ENCODE results near the gene CEACAM6. TPM values are rescaled to one million over a fixed set of nuclear protein-coding genes. Genes with fewer than 3 reads are reported as not detected.
A peak's percentile ranks its signal among the peaks of the same experiment; 100 is the strongest.

CEACAM6 gene
- total and polyA plus RNA-seq, 10 donors, result 0.27 to 14.8 (median 1.0) TPM

- TF ChIP-seq POLR2A (IDR thresholded peaks at IDR 0.05), result no peak
- TF ChIP-seq, protein P1, sequence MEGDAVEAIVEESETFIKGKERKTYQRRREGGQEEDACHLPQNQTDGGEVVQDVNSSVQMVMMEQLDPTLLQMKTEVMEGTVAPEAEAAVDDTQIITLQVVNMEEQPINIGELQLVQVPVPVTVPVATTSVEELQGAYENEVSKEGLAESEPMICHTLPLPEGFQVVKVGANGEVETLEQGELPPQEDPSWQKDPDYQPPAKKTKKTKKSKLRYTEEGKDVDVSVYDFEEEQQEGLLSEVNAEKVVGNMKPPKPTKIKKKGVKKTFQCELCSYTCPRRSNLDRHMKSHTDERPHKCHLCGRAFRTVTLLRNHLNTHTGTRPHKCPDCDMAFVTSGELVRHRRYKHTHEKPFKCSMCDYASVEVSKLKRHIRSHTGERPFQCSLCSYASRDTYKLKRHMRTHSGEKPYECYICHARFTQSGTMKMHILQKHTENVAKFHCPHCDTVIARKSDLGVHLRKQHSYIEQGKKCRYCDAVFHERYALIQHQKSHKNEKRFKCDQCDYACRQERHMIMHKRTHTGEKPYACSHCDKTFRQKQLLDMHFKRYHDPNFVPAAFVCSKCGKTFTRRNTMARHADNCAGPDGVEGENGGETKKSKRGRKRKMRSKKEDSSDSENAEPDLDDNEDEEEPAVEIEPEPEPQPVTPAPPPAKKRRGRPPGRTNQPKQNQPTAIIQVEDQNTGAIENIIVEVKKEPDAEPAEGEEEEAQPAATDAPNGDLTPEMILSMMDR (IDR thresholded peaks at IDR 0.05 in 8 of 11, conservative IDR thresholded peaks at IDR 0.05 in 3 of 11), result peak; percentile 35 to 85 (median 71)
- intact Hi-C loops (cut with DNase I; ENCODE audit: low total_unique reads), result no loop called here
- DNase-seq, result peak; percentile 66
- Histone ChIP-seq H3K4me3 (no peak overlapping the region), H3K27ac (no peak overlapping the region), H3K4me1 (peaks cover 0 to 7% (median 0%) of the 10 kb centered on the region in 6 donors), H3K9me3 (no peaks in the 10 kb centered on the region), H3K27me3 (replicated peaks in 1 of 7) (peaks cover 0 to 20% (median 0%) of the 10 kb centered on the region in 7 donors), H3K36me3 (no peaks in the 10 kb centered on the region)
- WGBS, 5 donors, result 35 to 42% (median 37%) methylated on average over 12 of the region's 12 CpGs
Measured at GRCh38 chr19:41821003-41821735, 65.8 kb downstream of the CEACAM6 start.

Other genes with a start within 250 kb of the CEACAM6 start
- 10 to 100 TPM; 12.1 to 22.9 (median 20.0) TPM for gene CEACAM21, start 179.4 kb upstream of the CEACAM6 start, total RNA-seq
- gene CEACAM21, start 179.4 kb upstream of the CEACAM6 start, polyA plus RNA-seq, result 10 to 100 TPM; 10.3 to 21.0 (median 17.4) TPM
- 10 to 100 TPM; 11.0 to 76.4 (median 28.4) TPM for gene CEACAM4, start 128.5 kb upstream of the CEACAM6 start, total RNA-seq
- gene CEACAM4, start 128.5 kb upstream of the CEACAM6 start, polyA plus RNA-seq, result 1 to 10 TPM; 3.3 to 9.0 (median 4.5) TPM
- gene CEACAM7, start 67.3 kb upstream of the CEACAM6 start, total RNA-seq, result not detected
- gene CEACAM7, start 67.3 kb upstream of the CEACAM6 start, polyA plus RNA-seq, result under 1 TPM in 1 of 3 donors, not detected in 2; 0.13 TPM
- under 1 TPM in 1 of 7 donors, not detected in 6; 0.60 TPM for gene CEACAM5, start 46.9 kb upstream of the CEACAM6 start, total RNA-seq
- gene CEACAM5, start 46.9 kb upstream of the CEACAM6 start, polyA plus RNA-seq, result under 1 TPM in 1 of 3 donors, not detected in 2; 0.61 TPM
- gene CEACAM3, start 41.1 kb downstream of the CEACAM6 start, total RNA-seq, result 10 to 100 TPM in 5 of 7 donors, 1 to 10 TPM in 2; 3.8 to 31.9 (median 13.5) TPM
- 1 to 10 TPM in 2 of 3 donors, under 1 TPM in 1; 0.55 to 4.0 (median 1.6) TPM for gene CEACAM3, start 41.1 kb downstream of the CEACAM6 start, polyA plus RNA-seq
- gene LYPD4, start 89.2 kb downstream of the CEACAM6 start, total RNA-seq, result not detected
- under 1 TPM in 1 of 3 donors, not detected in 2; 0.04 TPM for gene LYPD4, start 89.2 kb downstream of the CEACAM6 start, polyA plus RNA-seq
- not detected for gene DMRTC2, start 89.5 kb downstream of the CEACAM6 start, total RNA-seq
- gene DMRTC2, start 89.5 kb downstream of the CEACAM6 start, polyA plus RNA-seq, result not detected
- 1,000 to 10,000 TPM in 4 of 7 donors, 100 to 1,000 TPM in 3; 744 to 2,126 (median 1,870) TPM for gene RPS19, start 104.7 kb downstream of the CEACAM6 start, total RNA-seq
- gene RPS19, start 104.7 kb downstream of the CEACAM6 start, polyA plus RNA-seq, result 1,000 to 10,000 TPM; 5,153 to 8,491 (median 7,946) TPM
- 100 to 1,000 TPM; 222 to 361 (median 269) TPM for gene CD79A, start 121.7 kb downstream of the CEACAM6 start, total RNA-seq
- 1,000 to 10,000 TPM in 1 of 3 donors, 100 to 1,000 TPM in 2; 748 to 1,033 (median 986) TPM for gene CD79A, start 121.7 kb downstream of the CEACAM6 start, polyA plus RNA-seq
- gene ARHGEF1, start 127.7 kb downstream of the CEACAM6 start, total RNA-seq, result 100 to 1,000 TPM; 238 to 473 (median 382) TPM
- gene ARHGEF1, start 127.7 kb downstream of the CEACAM6 start, polyA plus RNA-seq, result 100 to 1,000 TPM; 314 to 543 (median 478) TPM
- gene ERFL, start 172.9 kb downstream of the CEACAM6 start, total RNA-seq, result 1 to 10 TPM in 5 of 7 donors, under 1 TPM in 2; 0.46 to 3.0 (median 1.6) TPM
- 1 to 10 TPM; 2.2 to 2.4 (median 2.2) TPM for gene ERFL, start 172.9 kb downstream of the CEACAM6 start, polyA plus RNA-seq
- 100 to 1,000 TPM in 5 of 7 donors, 10 to 100 TPM in 2; 85.6 to 154 (median 123) TPM for gene RABAC1, start 203.8 kb downstream of the CEACAM6 start, total RNA-seq
- 100 to 1,000 TPM; 110 to 165 (median 145) TPM for gene RABAC1, start 203.8 kb downstream of the CEACAM6 start, polyA plus RNA-seq
- gene ATP1A3, start 238.7 kb downstream of the CEACAM6 start, total RNA-seq, result 1 to 10 TPM in 5 of 7 donors, under 1 TPM in 2; 0.72 to 2.2 (median 1.9) TPM
- under 1 TPM; 0.39 to 0.83 (median 0.53) TPM for gene ATP1A3, start 238.7 kb downstream of the CEACAM6 start, polyA plus RNA-seq

All from spleen (tissue), 11 donors.